NT2/D1 (cell line): ENCODE data around the gene BDNF.

Experiments used
- DNase-seq: peaks from one replicate; pipeline ENCODE4 v3.0.0-alpha.2; 2011; ENCODE audit warnings: low read depth, low spot score
- H3K27me3 ChIP-seq: 2 replicates; pipeline ENCODE4 v1.6.0; 2011; ENCODE audit warnings: mild to moderate bottlenecking; ENCODE audit not compliant: insufficient read length, insufficient read depth
- H3K36me3 ChIP-seq: 2 replicates; pipeline ENCODE4 v1.6.1; 2011; ENCODE audit warnings: mild to moderate bottlenecking, low read length, mixed read lengths; ENCODE audit not compliant: insufficient read depth, insufficient read length
- H3K4me1 ChIP-seq: 2 replicates; pipeline ENCODE4 v1.5.1; 2011; ENCODE audit not compliant: insufficient read depth, insufficient read length
- H3K4me3 ChIP-seq: 2 replicates; pipeline ENCODE4 v1.5.1; 2011; ENCODE audit warnings: low read depth; ENCODE audit not compliant: insufficient read length
- H3K9ac ChIP-seq: 2 replicates; pipeline ENCODE4 v1.6.0; 2011; ENCODE audit warnings: low read depth; ENCODE audit not compliant: insufficient read length
- H3K9me3 ChIP-seq: 2 replicates; pipeline ENCODE4 v1.5.1; 2011; ENCODE audit warnings: mild to moderate bottlenecking, low read length; ENCODE audit not compliant: insufficient read depth
- SUZ12 ChIP-seq: IDR thresholded peaks from 2 replicates; pipeline ENCODE4 v1.6.1; 2011; ENCODE audit not compliant: insufficient read length, insufficient read depth; ENCODE audit errors: extremely low read depth
- YY1 ChIP-seq: IDR thresholded peaks from 2 replicates; pipeline ENCODE4 v1.6.1; 2011; ENCODE audit not compliant: insufficient read length, insufficient read depth
- ZNF274 ChIP-seq: IDR thresholded peaks from 2 replicates; pipeline ENCODE4 v1.6.1; 2011; ENCODE audit warnings: mild to moderate bottlenecking, low read depth, low read length

BDNF gene

DNA sequence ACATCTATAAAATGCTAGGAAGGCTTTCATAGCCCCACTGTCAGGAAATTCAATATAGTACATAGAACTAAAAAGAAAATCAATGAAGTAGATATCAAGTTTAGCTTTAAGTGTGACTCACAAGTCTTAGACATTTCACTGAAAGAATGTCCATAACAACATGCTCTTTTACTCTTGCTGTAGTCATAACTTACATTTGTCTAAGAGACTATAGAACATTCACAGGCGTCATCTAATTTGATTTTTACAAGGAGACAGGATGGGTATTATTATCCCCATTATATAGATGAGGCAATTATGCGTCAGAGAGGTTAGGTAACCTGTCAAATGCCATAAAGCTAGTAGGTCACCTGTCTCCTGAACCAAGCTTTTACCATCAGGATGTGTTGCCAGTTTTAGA, 36.9 kb downstream of the BDNF start:
- no peak for DNase-seq
- Histone ChIP-seq H3K36me3 (peaks cover 4% of the 10 kb centered on the region), H3K4me3 (no peak overlapping the region), H3K27me3 (no peaks in the 10 kb centered on the region), H3K9ac (no peak overlapping the region), H3K9me3 (peaks cover 5% of the 10 kb centered on the region; the same call in 1 of the 2 replicates), H3K4me1 (no peaks in the 10 kb centered on the region)
- TF ChIP-seq YY1 (no peak), SUZ12 (no peak), ZNF274 (no peak)

DNA sequence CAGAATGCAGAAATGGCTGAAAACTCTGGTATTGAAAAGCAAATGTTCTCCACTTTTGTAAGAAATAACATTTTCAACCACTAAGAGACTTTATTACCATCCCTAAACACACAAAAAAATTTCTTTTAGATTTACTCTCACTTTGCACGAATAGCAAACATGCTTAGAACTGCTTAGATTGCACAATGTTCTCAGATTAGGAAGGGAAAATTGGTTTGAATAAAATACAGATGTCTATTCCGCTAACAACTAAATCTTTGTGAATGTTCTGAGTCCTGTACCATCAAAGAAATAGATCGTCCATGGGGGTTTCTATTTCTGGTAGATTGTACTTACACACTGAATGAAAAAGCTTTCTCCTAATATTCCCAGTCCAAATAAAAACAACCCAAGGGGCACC, 40.1 kb downstream of the BDNF start:
- H3K4me3 ChIP-seq, result no peak overlapping the region
- no peaks in the 10 kb centered on the region for H3K4me1 ChIP-seq
- peaks cover 5% of the 10 kb centered on the region; the same call in 1 of the 2 replicates for H3K9me3 ChIP-seq
- TF ChIP-seq YY1 (no peak), ZNF274 (no peak), SUZ12 (no peak)
- peaks cover 10% of the 10 kb centered on the region for H3K36me3 ChIP-seq
- H3K27me3 ChIP-seq, result no peaks in the 10 kb centered on the region
- no peak overlapping the region for H3K9ac ChIP-seq
- no peak for DNase-seq

DNA sequence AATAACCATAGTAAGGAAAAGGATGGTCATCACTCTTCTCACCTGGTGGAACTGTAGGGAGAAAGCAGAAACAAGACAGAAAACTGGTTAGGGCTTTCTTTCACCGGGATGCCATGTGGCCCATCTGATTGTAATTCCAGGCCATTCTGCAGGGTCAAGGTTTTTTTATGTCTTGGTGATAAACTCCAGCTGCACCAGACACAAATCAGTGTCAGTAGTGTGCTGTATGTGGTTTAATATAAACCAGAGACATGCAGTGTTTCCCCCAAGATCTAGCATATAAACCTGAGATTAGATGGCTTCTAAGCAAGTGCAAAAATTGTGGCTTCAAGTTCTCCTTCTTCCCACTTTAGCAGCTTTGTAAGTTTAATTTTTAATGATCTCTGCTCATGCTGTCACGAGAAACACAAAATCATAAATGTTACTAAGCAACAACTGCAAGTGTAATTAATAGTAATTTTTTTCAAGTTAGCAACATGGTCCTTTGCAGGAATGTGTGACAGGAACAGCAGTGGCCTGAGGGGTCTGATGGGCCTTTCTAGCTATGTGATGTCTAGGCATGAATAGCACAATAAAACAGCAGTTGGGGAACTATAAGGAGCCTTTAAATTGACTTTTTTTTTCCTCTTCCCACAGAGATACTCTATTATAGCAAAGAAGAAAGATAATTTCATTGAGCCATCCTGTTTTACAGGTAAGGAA, 41.6 kb downstream of the BDNF start:
- TF ChIP-seq SUZ12 (no peak), YY1 (no peak), ZNF274 (no peak)
- Histone ChIP-seq H3K9ac (no peak overlapping the region), H3K36me3 (peaks cover 10% of the 10 kb centered on the region), H3K4me1 (no peaks in the 10 kb centered on the region), H3K27me3 (no peaks in the 10 kb centered on the region), H3K4me3 (no peak overlapping the region), H3K9me3 (peaks cover 5% of the 10 kb centered on the region; the same call in 1 of the 2 replicates)
- no peak for DNase-seq

DNA sequence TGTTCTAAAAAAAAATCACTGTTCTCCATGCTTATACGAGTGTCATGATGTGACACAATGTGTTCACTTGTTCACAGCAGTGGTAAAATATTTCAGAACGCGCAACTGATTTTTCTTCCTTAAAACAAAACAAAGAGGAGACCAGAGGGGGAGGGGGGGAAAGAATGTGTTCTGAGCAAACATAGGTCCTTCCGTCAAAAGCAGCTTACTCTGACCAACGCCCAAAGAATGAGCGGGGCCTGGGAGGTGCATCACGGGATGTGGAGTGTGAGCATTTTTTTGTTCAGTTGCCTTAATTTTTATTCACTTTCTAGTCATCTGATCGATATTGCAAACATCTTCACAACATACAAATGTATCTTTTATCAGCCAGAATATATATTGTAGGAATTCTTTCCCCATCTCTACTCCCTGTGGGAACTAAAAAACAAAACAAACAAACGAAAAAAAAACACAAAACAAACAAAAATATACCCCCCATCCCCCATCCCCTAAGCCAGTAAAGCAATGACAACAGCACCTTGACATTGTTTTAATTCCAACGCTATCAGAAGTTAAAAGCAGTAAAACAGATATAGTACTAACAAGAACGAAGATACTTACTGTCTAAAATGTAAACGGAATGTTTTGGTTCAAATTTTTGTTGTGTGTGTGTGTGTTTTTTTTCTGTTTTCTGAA, 43.3 kb downstream of the BDNF start:
- DNase-seq, result no peak
- Histone ChIP-seq H3K9ac (no peak overlapping the region), H3K4me3 (no peak overlapping the region), H3K9me3 (no peaks in the 10 kb centered on the region), H3K4me1 (no peaks in the 10 kb centered on the region), H3K27me3 (no peaks in the 10 kb centered on the region), H3K36me3 (peaks cover 10% of the 10 kb centered on the region)
- TF ChIP-seq YY1 (no peak), SUZ12 (no peak)

DNA sequence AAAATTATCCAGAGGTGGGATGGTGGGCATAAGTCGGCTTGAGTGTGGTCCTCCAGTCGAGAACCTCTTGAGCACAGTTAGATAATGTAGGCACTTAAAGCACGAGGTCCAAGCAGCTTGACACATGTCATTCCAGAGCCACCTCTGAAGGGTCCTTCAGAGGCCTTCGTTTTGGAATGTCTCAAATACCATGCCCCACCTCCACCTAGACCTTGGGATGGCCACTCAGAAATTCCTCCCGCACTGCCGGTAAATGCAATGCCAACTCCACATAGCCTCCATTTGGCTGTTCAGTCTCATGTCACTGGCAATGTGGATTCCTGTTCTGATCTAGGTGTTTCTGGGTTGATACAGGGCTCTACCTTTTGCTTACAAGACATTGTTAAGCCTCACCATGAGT, 43.9 kb downstream of the BDNF start:
- Histone ChIP-seq H3K4me3 (no peak overlapping the region), H3K4me1 (no peaks in the 10 kb centered on the region), H3K9me3 (no peaks in the 10 kb centered on the region), H3K36me3 (peaks cover 10% of the 10 kb centered on the region), H3K27me3 (no peaks in the 10 kb centered on the region), H3K9ac (no peak overlapping the region)
- TF ChIP-seq ZNF274, result no peak
- no peak for TF ChIP-seq SUZ12
- TF ChIP-seq YY1, result no peak
- DNase-seq, result no peak

DNA sequence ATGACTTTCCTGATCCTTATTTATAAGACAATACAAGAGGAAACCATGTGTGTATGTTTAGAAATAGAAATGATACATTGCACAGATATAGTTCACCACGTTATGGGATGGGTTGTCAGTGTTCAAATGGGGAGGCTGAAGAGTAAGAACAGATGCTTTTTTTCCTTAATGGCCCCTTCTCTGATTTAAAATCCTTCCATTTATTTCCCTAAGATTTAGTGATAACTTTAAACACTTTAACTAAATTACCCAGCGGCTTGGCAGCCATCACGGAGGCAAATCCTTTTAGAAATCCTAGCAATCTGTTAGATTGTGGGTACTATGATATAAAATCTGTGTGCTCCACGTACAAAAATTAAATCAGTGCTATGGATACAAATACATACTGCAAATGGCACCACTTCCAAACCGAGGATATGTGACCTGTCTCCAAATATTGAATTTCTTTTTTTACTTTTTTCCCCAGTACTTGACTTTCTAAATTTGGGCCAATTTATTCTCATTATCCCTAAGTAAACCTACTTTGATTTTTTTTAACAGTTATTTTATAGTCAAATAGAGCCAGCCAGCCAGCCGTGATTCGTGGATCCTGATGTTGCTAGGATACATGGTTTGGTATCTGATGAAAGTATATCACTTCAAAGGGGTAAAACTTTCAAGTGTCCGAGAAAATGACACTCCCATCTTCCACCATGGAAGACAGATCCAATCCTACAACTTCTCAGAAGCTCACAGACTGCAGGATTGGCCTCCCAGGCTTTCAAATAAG, 46.1 kb downstream of the BDNF start:
- H3K4me3 ChIP-seq, result no peak overlapping the region
- H3K27me3 ChIP-seq, result no peaks in the 10 kb centered on the region
- TF ChIP-seq YY1 (no peak), ZNF274 (no peak), SUZ12 (no peak)
- no peak for DNase-seq
- no peak overlapping the region for H3K9ac ChIP-seq
- H3K9me3 ChIP-seq, result no peaks in the 10 kb centered on the region
- H3K4me1 ChIP-seq, result no peaks in the 10 kb centered on the region
- peaks cover 10% of the 10 kb centered on the region for H3K36me3 ChIP-seq

DNA sequence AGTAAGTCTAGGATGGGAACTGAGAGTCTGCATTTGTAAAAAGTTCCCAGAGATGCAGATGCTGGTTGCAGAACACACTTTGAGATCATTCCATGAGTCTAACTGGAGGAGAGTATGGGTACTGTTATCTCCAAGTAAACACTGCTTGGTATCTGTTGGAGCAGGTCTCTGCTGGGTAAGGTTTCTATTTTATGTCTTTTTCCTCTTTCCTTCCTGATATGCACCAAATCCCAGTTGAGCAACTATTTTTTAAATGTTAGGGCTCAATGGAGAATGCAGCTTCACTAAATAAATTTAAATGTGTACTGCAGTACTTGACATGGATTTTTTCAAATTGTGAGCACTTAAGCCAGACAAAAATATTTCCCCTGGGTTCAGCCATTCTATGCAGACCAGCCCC, 48.5 kb downstream of the BDNF start:
- TF ChIP-seq YY1 (no peak), ZNF274 (no peak), SUZ12 (no peak)

More for the DNA sequence above, 48.5 kb downstream of the BDNF start:
- no peaks in the 10 kb centered on the region for H3K36me3 ChIP-seq
- DNase-seq, result no peak
- H3K27me3 ChIP-seq, result no peaks in the 10 kb centered on the region
- no peaks in the 10 kb centered on the region for H3K4me1 ChIP-seq
- H3K4me3 ChIP-seq, result no peak overlapping the region
- no peak overlapping the region for H3K9ac ChIP-seq
- no peaks in the 10 kb centered on the region for H3K9me3 ChIP-seq
